ENCODE measurements around the gene AMMECR1.

AMMECR1 gene

GRCh38 chrX:110204986-110205385 lies 112.9 kb downstream of the AMMECR1 start:
- no peak for DNase-seq

- DNase-seq = no peak
These were observed 116.1 kb downstream of the AMMECR1 start for GRCh38 chrX:110201799-110202198.

GRCh38 chrX:110194977-110195376 lies 122.9 kb downstream of the AMMECR1 start:
- DNase-seq = no peak

GRCh38 chrX:110192516-110192915 lies 125.4 kb downstream of the AMMECR1 start:
- no peak for DNase-seq

- no peak for DNase-seq
These were observed 129.0 kb downstream of the AMMECR1 start for GRCh38 chrX:110188701-110189558.

GRCh38 chrX:110183314-110183713 lies 134.6 kb downstream of the AMMECR1 start:
- no peak for DNase-seq

- DNase-seq = no peak
These were observed 135.0 kb downstream of the AMMECR1 start for GRCh38 chrX:110182865-110183264.

GRCh38 chrX:110182362-110182761 lies 135.5 kb downstream of the AMMECR1 start:
- DNase-seq = no peak

GRCh38 chrX:110181459-110182137 lies 136.3 kb downstream of the AMMECR1 start:
- no peak for DNase-seq

- no peak for DNase-seq
These were observed 137.0 kb downstream of the AMMECR1 start for GRCh38 chrX:110180928-110181310.

GRCh38 chrX:110180176-110180927 lies 137.5 kb downstream of the AMMECR1 start:
- DNase-seq = no peak

- peak; percentile 2 for DNase-seq
These were observed 139.6 kb downstream of the AMMECR1 start for GRCh38 chrX:110178179-110178865.

GRCh38 chrX:110175696-110176095 lies 142.2 kb downstream of the AMMECR1 start:
- DNase-seq = no peak

GRCh38 chrX:110175146-110175545 lies 142.7 kb downstream of the AMMECR1 start:
- DNase-seq = no peak

GRCh38 chrX:110173192-110174175 lies 144.4 kb downstream of the AMMECR1 start:
- DNase-seq = no peak

- DNase-seq = no peak
These were observed 145.7 kb downstream of the AMMECR1 start for GRCh38 chrX:110172215-110172614.

GRCh38 chrX:110171442-110171841 lies 146.4 kb downstream of the AMMECR1 start:
- DNase-seq = no peak

GRCh38 chrX:110170029-110170428 lies 147.9 kb downstream of the AMMECR1 start:
- DNase-seq = no peak

GRCh38 chrX:110168585-110168984 lies 149.3 kb downstream of the AMMECR1 start:
- no peak for DNase-seq

- DNase-seq = no peak
These were observed 149.9 kb downstream of the AMMECR1 start for GRCh38 chrX:110167952-110168451.

- DNase-seq = peak; percentile 16
These were observed 154.4 kb downstream of the AMMECR1 start for GRCh38 chrX:110163488-110163887.
